AG09309 (cell line): ENCODE results near the gene CDH4.

Source experiments
- DNase-seq: peaks from one replicate; pipeline ENCODE4 v3.0.0-alpha.2; 2010; ENCODE audit warnings: low read depth
- H3K4me3 ChIP-seq: 2 replicates; pipeline ENCODE4 v1.5.1; 2011; ENCODE audit warnings: mild to moderate bottlenecking, low read depth, low read length, moderate library complexity; ENCODE audit not compliant: control insufficient read depth
- TF ChIP-seq, protein P1 (sequence below): IDR thresholded peaks from 2 replicates; pipeline ENCODE4 v1.5.1; 2011; ENCODE audit warnings: mild to moderate bottlenecking, low read depth, low read length, inconsistent platforms; ENCODE audit not compliant: insufficient read depth, control insufficient read depth; ENCODE audit errors: missing control alignments

Gene CDH4

DNA sequence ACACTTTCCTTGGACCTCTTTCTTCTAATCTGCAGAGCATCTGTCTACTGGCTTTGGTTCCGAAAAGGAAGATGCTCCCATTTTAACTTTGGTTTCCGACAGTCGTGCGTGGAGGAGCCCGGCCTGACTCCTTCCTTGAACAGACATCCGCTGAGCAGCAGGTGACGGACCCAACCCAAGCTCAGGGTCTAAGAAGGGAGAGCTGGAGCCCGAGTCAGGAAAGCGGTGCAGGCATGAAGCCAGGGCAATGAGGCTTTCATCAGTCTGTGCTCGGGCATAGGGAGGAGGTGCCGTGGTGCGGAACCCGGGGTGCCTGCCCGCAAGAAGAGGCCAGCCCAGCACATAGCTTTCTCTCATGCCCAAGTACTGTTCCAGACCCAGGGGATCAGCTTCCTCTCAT lies 109.4 kb downstream of the CDH4 start:
- DNase-seq = no peak
- no peak overlapping the region for H3K4me3 ChIP-seq
- TF ChIP-seq, protein P1, sequence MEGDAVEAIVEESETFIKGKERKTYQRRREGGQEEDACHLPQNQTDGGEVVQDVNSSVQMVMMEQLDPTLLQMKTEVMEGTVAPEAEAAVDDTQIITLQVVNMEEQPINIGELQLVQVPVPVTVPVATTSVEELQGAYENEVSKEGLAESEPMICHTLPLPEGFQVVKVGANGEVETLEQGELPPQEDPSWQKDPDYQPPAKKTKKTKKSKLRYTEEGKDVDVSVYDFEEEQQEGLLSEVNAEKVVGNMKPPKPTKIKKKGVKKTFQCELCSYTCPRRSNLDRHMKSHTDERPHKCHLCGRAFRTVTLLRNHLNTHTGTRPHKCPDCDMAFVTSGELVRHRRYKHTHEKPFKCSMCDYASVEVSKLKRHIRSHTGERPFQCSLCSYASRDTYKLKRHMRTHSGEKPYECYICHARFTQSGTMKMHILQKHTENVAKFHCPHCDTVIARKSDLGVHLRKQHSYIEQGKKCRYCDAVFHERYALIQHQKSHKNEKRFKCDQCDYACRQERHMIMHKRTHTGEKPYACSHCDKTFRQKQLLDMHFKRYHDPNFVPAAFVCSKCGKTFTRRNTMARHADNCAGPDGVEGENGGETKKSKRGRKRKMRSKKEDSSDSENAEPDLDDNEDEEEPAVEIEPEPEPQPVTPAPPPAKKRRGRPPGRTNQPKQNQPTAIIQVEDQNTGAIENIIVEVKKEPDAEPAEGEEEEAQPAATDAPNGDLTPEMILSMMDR = no peak

DNA sequence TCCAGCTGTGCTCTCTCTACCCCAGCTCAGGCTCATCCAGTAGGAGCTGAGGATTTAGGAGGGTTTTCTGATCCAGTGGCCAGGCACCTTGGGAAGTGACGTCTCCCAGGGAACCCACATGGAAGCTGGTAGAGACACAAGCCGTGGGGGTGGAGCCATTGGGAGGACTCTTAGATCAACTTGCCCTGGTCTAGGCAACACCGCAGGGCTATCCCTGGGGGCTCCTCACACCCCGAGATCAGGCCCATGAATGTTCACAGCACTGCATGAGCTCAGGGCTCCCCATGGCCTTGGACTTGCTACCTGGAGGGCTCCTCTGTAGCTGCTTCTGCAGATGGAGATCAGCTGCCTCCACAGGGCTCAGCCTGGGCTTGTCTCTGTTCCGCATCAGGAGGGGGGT lies 112.1 kb downstream of the CDH4 start:
- no peak for DNase-seq
- no peak overlapping the region for H3K4me3 ChIP-seq
- TF ChIP-seq, protein P1 = no peak

- TF ChIP-seq, protein P1 = no peak
- H3K4me3 ChIP-seq = no peak overlapping the region
- DNase-seq = no peak
Observed at GRCh38 chr20:61366914-61367313, 114.9 kb downstream of the CDH4 start.

DNA sequence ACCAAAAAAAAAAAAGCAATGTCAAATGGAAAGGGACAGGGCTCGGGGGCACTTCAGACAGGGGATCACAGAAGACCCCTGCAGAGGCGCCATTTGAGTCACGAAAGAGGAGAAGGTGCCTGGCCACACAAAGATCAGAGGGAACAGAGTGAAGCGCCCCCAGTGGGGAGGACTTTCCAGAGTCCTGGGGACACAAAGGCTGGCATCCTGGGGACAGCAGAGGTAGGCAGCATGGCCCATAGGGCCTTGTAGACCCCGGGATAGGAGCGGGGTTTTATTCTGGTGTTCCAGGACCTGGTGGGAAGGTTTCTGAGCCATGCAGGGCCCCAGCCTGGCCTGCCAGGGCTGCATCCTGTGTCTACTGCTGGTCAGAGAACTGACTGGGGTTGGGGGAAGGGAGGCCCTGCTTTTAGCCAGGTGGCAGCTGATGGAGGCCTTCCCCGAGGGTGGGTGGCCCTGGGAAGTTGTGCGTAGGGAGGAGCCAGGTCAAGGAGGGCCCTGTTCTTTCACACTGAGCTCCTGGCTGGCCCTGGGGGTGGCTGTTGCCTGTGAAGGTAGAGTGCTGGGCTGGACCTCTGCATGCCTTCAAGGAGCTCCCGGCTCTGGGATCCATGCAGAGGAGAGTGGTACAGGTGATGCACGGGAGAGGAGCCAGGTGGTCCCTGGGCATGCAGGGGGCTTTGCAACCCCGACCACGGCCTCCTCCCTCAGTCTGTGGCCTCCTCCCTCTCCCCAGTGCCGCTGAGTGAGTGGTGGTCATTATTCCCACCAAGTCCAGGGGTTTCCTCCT lies 117.9 kb downstream of the CDH4 start:
- DNase-seq = no peak
- H3K4me3 ChIP-seq = no peak overlapping the region
- TF ChIP-seq, protein P1 = no peak

DNA sequence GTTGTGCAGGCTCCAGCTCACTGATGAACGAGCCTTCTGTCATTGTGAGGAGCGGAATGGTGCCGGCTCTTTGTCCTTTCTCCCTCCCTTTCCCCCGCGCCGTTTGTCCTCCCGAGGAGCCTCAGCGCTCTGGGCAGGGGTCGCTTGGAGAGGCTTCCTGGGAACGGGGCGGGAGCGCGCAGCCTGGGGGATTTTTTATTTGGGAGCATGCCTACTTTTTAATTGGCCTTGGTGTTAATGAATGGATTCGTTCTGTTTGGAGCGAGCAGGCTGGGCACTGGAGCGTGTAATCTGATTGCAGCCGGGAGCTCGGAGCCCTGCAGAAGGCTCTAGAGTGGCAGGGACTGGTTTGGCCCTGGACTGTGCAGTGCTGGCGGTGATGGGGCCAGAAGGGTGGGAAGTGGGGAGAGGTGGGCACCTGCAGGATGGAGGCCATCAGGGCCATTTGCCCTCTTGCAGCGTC lies 118.8 kb downstream of the CDH4 start:
- no peak for DNase-seq
- TF ChIP-seq, protein P1 = no peak
- H3K4me3 ChIP-seq = no peak overlapping the region

- TF ChIP-seq, protein P1 = no peak
- H3K4me3 ChIP-seq = no peak overlapping the region
- DNase-seq = no peak
Observed at GRCh38 chr20:61371501-61372136, 119.6 kb downstream of the CDH4 start.
